GM03348 (cell line): ENCODE data around the gene CACNA1D.
"Not testable (repeated sequence)": the region's sequence is repeated elsewhere in the genome, so short reads cannot be mapped to it uniquely, and the experiment has no call there.

Experiments
- DNase-seq: peaks from one replicate; pipeline ENCODE4 v3.0.0; 2012; ENCODE audit warnings: low spot score

CACNA1D gene

DNA sequence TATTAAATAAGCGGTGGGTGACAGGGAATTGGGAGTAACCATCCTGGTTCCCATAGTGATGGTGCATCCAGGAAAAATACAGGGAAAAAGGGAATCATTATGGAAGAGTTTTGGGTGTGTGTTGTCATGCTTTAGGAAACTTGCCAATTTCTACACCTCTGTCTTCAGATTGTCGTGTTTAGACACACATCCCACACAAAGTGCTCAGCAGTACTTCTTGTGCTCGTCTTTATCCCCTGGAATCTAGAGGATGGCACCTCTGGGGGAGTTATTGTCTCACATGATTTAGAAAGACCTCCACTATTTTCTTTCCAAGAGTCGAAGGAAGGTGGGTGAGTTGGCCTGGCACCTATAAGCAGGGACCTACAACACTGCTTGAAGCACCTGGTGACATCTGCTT, 35.8 kb downstream of the CACNA1D start:
- DNase-seq: no peak

DNA sequence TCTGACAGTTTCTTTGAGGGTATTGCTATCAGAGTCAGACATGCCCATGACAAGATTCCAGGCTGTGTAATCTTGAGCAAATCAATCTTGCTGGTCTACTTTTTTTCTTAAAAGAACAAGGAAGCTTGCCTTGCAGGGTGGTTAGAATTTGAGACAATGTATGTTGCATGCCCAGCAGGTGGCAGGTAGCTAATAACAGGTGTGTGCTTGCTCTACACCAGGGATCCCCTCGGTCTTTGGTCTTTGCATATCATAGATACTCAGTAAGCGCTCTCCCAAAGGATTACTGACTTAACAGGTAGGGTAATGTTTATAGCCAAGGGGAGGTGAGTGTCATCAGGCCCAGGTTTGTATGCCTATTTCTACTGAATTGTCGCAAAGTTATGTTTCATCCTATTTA, 37.3 kb downstream of the CACNA1D start:
- no peak for DNase-seq

DNA sequence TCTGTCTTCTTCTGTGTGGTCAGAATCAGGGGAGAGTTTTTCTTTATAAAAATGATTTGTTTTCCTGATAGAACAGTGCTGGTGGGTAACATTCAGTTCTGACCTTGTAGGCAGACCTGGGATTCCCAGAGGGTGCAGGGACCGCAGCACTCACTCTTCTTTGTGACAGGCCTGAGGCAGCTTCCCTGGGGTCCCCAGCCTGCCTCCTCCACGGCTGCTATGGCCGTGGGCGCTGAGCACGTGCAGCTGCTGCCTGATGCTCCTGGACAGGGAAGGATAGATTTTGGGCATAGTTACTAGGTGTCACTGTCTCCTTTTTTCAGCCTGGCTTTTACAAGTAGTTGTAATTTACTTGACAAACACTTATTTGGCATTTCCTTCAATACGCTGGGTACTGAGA, 39.1 kb downstream of the CACNA1D start:
- DNase-seq: no peak

DNA sequence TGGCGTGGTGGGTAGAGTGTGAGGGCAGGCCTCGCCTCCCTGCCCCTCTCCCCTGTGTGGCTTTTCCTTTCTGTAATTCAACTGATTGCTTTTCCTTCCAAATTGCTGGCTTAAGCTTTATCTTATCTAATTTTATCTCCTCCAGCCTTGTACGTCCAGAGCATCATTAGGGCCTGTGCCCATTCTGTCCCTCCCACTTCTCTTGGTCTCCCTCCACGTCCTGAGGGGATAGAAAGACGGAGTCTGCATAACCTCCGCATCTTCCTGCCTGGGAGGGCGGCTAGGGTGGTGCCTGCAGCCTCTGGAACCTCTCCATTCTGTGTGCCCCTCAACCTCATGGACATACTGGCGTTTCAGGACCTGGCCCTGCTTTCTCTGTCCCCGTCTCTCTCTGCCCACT, 39.8 kb downstream of the CACNA1D start:
- DNase-seq: no peak

DNA sequence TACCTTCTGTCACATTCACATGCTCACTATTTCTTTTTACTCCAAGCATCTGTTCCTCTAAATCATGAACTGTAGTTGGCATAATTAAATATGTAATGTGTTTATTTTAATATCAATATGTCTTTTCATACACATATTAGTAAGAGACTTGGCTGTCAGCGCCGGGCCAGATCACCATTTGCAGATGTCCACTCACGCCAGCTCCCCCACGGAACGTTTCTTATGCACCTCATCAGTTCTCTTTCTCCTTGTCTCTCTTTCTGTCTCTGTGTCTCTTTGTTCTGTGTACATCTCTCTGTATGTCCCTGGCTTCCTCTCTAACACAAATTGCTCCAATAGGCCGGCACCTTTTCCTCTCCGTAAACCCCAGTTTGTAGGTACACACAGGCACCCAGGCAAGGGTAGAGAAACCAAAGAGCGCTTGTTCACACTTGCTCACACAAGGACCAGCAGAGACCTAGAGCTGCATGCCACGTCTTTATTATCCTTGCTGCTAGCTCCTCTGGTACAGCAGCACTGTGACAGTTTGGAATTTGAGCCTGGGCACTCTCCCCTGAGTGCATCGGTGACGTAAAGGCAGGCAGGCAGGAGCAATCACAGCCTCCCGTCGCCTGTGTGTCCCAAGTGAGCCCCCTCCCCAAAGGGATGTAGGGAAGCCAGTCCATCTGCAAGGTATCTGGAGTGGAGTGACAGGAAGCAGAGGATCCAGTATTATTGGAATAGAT, 40.4 kb downstream of the CACNA1D start:
- DNase-seq: no peak

DNA sequence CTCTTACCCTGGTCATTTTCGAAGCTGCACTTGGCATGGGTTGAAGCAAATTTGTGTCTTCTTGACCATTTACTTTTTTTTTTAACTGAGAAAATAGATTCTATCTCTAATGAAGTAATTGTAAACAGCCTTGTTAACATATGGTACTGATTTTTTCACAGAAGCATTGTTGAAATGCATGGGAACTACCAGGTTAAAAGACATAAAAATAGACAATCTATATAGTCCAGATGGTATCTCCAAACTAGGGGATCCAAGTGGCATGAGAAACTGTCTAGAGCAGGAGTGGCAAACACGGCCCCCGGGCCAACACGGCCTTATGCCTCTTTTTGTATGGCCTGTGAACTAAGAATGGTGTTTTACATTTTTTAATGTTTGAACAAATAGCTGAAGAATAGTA, 41.9 kb downstream of the CACNA1D start:
- DNase-seq: no peak

DNA sequence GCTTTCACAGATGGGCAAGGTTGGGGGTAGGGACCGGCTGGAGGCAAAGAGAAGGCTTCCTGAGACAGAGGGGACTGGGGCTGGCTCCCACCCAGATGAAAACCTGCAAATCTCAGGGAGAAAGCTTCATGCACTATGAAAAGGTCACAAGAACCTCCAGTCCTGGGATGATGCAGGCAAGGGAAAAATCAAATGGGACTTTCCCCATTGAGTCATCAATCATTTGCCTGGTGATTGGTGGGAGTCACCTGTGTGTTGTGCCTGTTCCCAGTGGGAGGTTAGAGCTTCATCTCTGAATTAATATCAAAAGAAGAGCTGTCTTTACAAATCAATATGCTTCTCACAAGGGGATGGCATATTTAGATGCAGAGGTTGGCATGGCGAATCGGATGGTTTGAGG, 49.9 kb downstream of the CACNA1D start:
- DNase-seq: no peak

DNA sequence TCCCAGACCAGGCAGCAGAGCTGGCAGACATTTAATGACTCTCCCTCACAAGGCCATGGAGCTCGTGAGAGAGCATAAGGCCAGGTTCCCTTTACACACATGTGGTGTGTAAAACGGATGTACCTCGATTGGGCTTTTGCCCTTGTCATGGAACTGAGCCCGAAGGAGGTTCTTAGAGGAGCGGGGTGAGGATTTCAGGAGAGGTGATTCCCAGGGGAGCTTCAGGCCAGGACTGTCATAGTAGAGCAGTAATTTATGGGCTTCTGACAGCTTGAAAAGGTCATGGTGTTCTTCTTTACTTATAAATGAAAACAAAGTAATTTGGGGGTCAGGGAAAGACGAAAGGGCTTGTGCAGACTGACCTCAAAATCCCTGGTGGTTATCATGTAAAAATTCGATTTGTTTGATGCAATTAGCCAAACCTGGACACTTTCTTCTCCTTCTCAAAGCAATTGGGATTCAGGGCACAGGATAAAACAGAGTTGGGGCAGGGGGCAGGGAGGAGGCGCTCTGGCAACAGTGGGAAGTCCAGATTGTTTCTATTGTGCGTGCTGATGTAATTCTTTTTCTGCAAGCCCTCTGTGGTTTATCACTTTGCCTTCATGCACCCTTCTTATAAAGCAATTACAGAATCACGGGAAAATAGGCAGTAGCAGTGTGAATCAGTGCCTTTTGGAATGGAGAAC, 51.0 kb downstream of the CACNA1D start:
- no peak for DNase-seq

DNA sequence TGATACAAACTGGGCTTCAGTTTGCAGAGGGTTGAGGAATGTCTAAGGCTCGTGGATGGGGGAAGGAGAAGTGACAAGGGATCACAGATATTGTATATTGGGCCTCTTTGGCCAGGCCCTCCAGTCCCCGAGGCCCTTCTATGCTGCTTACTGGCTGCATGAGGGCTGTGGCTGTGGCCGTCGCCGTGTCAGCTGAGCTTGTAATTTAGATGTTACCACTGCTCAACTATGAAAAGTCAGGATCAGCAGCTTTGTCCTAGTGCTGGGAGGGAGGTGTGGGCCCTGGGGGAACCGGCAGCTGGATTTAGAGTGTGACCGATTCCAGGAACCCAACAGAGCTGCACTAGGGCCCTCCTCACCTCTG, 51.6 kb downstream of the CACNA1D start:
- DNase-seq: no peak

DNA sequence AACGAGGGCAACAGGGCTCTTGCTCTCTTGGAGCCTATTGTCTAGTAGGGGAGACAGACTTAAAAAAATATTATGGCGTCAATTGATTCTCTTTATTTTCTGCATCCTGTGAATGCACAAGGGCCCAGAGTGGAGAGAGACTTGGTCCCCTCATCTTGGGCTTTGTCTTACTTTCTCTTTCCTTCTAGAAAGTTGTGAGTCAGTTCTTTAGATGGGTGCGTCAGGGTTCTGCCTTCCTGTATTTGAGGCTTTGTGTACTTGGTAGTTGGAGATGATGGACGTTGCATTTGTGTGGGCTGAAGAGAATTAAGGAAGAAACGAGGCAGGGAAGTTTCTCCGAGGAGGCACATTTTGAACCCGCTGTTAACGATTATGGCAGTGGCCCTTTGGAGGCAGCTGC, 52.9 kb downstream of the CACNA1D start:
- no peak for DNase-seq

DNA sequence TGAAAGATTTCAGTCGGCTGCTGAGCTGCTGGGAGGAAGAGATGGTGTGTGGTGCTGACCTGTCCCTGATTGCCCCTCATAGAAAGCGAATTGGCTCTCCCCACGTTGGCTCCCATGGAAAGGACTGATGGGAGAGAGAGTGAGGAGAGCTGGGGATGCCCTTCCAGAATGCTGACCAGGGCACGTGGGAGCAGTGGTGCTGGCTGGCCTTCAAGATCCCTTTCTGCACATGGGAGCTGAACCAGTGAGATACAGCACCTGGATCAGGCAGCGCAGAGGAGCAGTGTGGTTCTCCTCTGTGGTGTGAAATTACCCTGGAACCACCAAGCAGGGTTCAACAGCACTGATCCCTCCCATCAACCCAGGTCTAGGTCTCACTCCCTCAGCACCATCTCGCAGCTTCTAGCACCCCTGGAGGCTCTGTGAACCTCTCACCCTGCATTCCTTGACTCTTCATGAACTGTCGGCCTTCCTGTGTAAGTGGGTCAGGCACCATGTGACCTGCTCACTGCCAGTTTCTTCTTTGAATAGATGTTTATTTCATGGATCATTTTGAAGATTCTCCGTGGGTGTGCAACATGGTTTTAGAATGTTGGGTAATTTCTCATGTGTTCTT, 55.7 kb downstream of the CACNA1D start:
- no peak for DNase-seq

DNA sequence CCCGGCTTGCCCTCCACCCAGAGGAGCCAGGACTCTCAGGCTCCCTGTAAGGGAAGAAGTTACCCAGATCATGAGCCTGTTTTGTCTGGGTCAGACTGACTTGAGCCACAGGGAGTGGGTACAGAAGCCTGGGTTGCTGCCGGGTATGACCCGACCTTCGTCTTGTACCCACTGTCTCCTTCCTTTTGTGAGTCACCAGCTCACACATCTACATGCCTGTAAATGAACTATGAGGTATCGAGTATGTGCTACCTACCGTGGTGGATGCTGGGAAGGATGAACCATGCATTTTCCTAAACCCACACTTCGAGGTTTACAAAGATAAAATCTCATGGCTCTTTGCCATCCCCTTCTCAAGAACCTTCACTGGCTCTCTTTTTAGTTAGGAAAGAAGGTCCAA, 56.9 kb downstream of the CACNA1D start:
- DNase-seq: no peak

DNA sequence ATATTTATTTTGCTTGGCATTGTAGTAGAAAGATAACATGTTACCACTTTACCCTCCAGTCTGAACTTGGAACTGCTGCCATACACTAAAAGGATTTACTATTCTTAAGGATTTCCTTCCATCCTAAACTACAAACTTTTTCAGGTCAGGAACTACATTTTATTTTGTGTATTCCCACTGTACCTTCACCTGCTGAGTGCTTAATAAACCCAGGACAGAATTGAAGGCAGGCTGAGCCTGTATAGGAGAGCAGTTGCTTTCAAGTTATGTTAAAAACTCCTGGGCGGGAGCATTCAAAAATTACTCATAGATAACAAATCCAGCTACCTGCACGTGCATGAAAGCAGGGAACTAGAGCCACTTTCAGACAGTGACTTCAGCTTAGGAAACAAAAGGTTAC, 58.3 kb downstream of the CACNA1D start:
- no peak for DNase-seq

DNA sequence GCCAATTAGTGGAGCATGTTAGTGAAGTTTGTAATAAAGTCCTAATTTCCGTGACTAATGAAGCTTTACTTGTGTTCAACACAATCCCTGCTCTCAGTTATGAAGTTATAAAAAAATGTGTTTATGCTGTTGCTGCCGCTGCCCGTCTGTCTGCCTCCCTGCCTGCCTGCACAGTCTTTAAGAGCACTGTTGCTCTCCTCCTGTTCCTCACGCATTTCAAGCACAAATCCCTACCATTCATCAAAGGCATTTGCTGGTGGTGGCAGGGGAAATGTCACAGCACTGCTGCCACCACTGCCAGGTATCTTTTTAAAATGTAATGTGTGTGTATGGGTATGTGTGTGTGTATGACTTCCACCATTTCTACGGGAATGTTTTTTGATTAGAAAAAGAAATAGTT, 58.8 kb downstream of the CACNA1D start:
- DNase-seq: no peak

DNA sequence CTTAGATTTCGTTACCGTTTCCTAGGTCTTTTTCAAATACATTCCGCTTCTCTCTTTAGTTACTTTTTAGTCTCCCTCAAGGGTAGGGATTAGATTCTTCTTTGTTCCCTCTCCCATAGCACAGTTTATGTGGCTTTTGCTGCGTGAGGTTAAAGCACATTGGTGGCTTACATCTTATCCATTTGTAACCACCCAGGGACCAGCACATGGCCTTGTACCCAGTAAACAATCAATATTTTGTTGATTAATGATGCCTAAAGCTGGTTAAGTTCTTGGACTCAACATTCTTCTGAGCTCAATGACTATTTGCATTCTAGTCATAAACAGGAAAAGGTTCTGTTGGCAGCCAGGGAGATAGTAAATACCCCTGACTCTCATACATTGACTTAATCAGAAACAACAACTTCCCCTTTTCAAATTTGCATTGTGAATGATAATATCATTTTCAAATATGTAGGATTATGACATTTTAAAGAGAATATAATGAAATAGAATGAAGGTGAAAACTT, 60.2 kb downstream of the CACNA1D start:
- no peak for DNase-seq

DNA sequence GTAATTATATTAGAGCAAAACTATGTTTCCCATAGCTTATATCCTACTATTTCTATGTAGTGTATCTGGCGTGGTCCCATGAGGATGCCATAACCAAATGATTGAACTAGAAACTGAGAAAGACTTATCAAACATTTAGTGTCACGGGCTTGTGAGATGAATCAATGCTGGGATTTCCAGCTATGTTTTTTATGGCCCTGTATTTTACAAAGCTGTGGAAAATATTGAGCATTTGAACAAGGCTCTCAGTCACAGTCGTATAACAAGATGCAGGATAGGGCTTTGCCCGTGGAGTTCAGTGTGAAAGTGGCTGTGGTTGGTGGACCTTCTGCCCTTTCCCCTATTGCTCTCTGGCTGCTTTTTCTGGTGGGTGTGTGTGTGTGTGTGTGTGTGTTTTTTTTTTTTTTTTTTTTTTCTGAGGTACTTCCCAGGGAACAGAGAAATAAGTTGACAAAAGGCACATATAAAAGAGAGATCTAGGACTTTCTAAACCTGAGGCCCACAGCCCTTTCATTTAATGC, 60.7 kb downstream of the CACNA1D start:
- DNase-seq: no peak

DNA sequence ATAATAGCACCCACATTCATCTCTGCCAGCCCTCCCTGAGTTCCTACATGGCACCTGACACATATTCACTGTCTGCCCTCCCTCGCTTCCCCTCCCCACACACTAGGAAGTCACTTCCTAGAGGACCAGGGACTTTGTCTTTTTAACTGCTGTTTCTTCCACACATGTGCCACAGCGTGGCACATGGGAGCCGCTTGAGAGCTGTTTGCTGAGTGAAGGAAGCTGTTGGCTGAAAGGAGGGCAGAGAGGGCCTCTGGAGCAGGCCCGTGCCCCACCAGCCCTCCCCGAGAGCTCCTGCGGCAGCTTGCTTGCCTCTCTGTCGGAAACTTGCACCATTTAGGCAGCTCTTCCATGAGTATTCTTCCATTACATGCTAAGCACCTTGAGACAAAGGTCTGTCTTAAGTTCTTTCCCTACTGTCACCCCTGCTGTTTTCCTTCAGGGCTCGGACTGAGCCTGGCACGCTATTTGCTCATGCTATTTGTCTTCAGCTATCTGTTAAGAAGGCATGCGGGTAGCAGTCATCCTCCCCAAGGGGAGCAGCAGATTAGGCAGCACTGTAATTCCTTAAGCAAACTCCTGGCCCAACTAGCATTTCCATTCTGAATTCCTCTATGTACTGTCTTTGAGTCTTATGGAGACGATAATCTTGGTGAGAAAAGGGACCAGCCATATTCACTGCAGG, 72.2 kb downstream of the CACNA1D start:
- DNase-seq: no peak

DNA sequence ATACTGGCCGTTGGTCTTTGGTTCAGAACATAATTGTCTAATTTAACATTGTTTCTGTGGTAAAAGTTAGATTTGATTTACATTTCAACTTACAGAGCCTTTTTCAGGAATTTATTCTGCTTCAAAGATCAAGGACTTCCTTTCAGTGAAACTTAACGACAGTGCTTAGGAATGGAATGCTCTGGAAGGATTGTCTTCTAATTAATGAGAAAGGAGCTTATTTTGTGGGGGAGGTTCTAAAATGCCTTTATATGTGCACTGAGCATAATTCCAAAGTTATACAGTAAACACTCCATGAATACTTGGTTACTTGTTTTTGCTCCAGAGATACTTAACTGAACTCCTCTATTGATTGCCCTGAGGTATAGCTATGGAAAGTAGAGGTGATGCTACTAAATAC, 75.7 kb downstream of the CACNA1D start:
- no peak for DNase-seq

DNA sequence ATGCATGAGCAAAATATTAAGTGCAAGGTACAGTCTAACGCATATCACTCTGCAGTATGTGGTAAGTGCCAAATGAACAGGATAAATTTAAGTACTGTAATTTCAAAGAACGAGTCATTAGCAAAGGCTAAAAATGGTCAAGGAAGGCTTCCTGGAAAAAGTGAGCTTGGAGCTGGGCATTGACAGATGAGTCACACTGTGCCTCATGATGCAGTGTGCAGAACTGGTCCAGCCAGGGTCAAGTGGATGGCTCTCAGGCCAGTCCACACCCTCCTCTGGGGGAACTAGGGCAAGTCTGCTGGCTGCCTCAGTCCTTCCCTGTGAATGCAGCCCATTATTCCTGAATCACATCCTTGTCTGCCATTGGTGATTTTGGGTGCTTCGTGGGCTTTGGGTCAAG, 76.3 kb downstream of the CACNA1D start:
- DNase-seq: no peak

DNA sequence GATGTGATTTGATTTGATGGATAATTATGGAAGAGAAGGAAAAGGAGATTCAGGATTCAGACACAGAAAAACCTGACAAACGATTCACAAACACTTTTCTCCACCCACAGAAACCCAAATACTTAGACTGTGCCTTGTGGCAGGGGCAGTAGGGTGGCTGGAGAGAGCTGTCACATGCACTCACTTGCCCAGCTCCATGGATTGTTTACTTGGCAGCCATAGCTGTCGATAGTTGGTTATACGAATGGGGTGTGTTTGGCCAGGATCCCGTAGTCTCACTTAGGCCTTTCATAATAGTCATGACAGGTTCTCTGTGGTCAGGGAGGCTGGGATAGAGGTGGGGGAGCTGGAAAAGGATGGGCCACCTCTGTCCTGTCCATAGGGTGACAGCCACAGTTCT, 76.9 kb downstream of the CACNA1D start:
- no peak for DNase-seq

DNA sequence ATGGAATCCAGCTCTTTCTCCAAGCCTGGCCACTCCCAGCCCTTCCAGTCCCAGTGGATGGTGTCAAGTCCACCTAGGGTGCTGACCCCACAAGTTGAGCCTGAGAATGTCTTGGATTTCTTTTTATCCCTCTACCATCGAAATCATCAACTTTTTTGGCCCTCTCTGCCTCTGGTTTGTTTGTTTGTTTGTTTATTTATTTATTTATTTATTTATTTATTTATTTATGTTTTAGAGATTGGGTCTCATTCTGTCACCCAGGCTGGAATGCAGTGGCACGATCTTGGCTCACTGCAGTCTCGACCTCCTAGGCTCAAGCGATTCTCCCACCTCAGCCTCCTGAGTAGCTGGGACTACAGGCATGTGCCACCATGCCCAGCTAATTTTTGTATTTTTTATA, 77.8 kb downstream of the CACNA1D start:
- not testable (repeated sequence) for DNase-seq

DNA sequence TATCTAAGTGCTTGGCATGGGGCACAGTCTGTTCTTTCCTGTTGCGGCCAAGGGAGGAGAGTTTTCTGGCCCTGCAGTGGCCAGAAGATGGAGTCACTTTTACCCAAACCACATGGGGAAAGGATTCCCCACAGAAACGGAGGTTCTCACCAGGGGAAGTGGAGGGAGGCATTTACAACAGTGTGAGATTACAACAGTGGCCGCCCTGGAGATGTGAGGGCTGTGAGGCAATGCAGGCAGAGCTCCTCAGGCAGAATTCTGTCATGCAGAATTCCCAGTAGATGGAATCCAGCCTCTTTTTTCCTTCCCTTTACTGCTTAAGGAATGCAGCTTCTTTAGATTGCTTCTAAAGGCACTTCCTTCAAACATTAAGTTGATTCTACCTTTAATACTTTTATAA, 83.1 kb downstream of the CACNA1D start:
- DNase-seq: no peak

DNA sequence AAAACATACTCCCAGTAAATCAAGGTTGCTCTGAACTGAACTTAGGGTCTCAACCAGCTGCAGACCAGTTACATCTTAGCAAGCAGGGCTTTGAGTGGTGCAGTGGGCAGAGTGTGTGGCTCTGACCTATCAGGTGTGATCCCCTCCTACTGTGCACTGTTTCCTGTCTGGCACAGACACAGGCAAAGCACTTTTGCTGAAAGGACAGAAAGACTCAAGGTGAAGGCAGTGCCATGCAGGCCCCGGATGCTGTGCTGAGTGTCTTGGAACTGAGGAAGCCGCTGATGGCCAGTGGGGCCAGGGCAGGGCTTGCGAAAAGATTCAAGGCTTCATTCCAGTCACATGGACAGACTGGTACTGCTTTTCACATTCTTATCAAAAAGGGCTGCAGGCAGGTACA, 85.2 kb downstream of the CACNA1D start:
- DNase-seq: no peak
